ENCODE measurements around the gene CD81. TPM values are rescaled to one million over a fixed set of nuclear protein-coding genes. Genes with fewer than 3 reads are reported as not detected.

The CD81 gene
- total and polyA plus RNA-seq, 2 experiments from 2014 or later: 88.6 to 290 TPM

DNA sequence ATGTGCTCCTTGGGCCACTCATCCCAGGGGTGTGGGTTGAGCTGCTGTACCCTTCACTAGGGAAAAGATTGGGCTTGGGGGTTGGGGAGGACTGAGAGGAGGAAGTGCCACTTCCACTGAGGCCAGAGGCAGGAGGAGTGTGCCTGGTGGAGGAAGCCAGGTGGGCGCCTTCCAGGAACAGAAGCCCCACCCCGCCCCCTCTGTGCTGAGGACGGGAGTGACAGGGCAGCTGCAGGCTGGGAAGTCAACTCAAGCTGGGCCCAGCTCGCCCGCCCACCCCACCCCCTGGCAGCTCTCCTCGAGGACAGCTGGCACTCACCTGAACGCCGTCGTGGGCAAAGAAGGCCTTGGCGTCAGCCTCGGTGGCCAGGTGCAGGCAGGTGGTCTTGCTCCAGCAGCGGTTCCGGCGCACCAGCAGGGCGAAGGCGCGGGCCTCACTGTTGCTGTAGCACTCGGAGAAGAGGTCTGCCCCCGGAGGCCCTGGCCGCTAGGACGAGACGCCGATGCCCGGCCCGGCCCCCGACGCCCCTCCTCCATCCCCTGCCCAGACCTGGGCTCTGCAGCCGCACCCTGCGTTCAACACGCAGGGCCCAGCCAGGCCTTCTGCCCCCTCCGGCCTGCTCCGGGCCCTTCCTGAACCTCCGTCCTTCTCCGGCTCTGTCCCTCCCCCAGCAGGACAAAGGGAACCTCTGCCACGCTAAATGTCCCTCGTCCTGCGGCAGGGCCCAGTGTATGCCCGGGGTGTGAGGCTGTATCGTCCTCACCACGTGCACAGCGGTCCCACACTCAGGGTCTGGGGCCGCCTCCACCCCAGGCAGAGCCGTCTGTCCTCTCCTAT is 36.9 kb downstream of the CD81 start (continued):
- TF ChIP-seq, protein P1, sequence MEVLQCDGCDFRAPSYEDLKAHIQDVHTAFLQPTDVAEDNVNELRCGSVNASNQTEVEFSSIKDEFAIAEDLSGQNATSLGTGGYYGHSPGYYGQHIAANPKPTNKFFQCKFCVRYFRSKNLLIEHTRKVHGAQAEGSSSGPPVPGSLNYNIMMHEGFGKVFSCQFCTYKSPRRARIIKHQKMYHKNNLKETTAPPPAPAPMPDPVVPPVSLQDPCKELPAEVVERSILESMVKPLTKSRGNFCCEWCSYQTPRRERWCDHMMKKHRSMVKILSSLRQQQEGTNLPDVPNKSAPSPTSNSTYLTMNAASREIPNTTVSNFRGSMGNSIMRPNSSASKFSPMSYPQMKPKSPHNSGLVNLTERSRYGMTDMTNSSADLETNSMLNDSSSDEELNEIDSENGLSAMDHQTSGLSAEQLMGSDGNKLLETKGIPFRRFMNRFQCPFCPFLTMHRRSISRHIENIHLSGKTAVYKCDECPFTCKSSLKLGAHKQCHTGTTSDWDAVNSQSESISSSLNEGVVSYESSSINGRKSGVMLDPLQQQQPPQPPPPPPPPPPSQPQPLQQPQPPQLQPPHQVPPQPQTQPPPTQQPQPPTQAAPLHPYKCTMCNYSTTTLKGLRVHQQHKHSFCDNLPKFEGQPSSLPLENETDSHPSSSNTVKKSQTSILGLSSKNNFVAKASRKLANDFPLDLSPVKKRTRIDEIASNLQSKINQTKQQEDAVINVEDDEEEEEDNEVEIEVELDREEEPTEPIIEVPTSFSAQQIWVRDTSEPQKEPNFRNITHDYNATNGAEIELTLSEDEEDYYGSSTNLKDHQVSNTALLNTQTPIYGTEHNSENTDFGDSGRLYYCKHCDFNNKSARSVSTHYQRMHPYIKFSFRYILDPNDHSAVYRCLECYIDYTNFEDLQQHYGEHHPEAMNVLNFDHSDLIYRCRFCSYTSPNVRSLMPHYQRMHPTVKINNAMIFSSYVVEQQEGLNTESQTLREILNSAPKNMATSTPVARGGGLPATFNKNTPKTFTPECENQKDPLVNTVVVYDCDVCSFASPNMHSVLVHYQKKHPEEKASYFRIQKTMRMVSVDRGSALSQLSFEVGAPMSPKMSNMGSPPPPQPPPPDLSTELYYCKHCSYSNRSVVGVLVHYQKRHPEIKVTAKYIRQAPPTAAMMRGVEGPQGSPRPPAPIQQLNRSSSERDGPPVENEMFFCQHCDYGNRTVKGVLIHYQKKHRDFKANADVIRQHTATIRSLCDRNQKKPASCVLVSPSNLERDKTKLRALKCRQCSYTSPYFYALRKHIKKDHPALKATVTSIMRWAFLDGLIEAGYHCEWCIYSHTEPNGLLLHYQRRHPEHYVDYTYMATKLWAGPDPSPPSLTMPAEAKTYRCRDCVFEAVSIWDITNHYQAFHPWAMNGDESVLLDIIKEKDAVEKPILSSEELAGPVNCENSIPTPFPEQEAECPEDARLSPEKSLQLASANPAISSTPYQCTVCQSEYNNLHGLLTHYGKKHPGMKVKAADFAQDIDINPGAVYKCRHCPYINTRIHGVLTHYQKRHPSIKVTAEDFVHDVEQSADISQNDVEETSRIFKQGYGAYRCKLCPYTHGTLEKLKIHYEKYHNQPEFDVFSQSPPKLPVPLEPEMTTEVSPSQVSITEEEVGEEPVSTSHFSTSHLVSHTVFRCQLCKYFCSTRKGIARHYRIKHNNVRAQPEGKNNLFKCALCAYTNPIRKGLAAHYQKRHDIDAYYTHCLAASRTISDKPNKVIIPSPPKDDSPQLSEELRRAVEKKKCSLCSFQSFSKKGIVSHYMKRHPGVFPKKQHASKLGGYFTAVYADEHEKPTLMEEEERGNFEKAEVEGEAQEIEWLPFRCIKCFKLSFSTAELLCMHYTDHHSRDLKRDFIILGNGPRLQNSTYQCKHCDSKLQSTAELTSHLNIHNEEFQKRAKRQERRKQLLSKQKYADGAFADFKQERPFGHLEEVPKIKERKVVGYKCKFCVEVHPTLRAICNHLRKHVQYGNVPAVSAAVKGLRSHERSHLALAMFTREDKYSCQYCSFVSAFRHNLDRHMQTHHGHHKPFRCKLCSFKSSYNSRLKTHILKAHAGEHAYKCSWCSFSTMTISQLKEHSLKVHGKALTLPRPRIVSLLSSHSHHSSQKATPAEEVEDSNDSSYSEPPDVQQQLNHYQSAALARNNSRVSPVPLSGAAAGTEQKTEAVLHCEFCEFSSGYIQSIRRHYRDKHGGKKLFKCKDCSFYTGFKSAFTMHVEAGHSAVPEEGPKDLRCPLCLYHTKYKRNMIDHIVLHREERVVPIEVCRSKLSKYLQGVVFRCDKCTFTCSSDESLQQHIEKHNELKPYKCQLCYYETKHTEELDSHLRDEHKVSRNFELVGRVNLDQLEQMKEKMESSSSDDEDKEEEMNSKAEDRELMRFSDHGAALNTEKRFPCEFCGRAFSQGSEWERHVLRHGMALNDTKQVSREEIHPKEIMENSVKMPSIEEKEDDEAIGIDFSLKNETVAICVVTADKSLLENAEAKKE (CRISPR knock-in tag; IDR thresholded peaks at IDR 0.05): no peak
- TF ChIP-seq POLR2AphosphoS5 (IDR thresholded peaks at IDR 0.05; ENCODE audit: low read depth): no peak
- TF ChIP-seq EZH2 (IDR thresholded peaks at IDR 0.05; ENCODE audit: low read depth, unreplicated experiment): no peak
- no peak for TF ChIP-seq EZH2phosphoT487 (IDR thresholded peaks at IDR 0.05; ENCODE audit: unreplicated experiment)
- TF ChIP-seq STAT1 (IDR thresholded peaks at IDR 0.05; ENCODE audit: unreplicated experiment): no peak
- no peak for TF ChIP-seq ZNF114 (CRISPR knock-in tag; IDR thresholded peaks at IDR 0.05)

DNA sequence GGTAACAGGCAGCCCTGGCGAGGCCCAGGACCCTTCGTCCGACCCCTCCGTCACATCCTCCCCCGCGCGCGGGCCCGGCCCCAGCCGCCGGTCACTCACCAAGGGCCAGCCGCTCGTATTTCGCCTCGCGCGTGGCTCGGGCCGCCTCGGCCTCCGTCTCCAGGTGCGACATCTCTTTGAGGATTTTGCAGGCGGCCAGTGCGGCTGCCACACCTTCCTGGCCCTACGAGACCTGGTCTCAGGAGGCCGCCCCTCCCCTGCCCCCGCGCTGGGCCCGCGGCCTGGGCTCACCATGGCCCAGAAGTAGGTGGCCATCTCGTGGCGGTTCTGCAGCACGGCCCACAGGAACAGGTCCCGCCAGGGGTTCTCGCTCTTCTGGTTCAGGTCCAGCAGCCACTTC is 37.5 kb downstream of the CD81 start:
- H3K4me1 Mint-ChIP-seq: no peaks in the 10 kb centered on the region
- Histone ChIP-seq H3K27me3 (ENCODE audit: insufficient read depth) (no peaks in the 10 kb centered on the region), H3K36me3 (ENCODE audit: insufficient read depth) (no peaks in the 10 kb centered on the region), H3K27ac (ENCODE audit: low read depth) (no peak overlapping the region), H3F3A (replicated peaks; ENCODE audit: low read depth) (no peaks in the 10 kb centered on the region), H3K9me2 (ENCODE audit: insufficient read depth) (no peaks in the 10 kb centered on the region), H3K4me3 (no peak overlapping the region), H3K4me1 (ENCODE audit: insufficient read depth) (no peaks in the 10 kb centered on the region), H3K4me2 (no peak overlapping the region), H4K20me1 (replicated peaks; ENCODE audit: insufficient read depth) (no peaks in the 10 kb centered on the region), H2AFZ (0 out of 2 replicates have a peak overlapping the region, but pooled peaks have one; percentile 43), H3K79me2 (replicated peaks; ENCODE audit: insufficient read depth) (no peaks in the 10 kb centered on the region)
- H3K9me3 Mint-ChIP-seq: no peaks in the 10 kb centered on the region
- H3K27ac Mint-ChIP-seq: no peak overlapping the region
- no peak for ATAC-seq
- no peak for DNase-seq (ENCODE audit: low spot score)
- peaks cover 4% of the 10 kb centered on the region for H3K27me3 Mint-ChIP-seq (ENCODE audit: insufficient read depth, low read depth, poor library complexity)
- H3K36me3 Mint-ChIP-seq (ENCODE audit: low read depth): no peaks in the 10 kb centered on the region
- no peak overlapping the region for H3K4me3 Mint-ChIP-seq
- no peak for TF ChIP-seq CTCF (conservative IDR thresholded peaks at IDR 0.05; ENCODE audit: low read depth in 2 of 2)
- TF ChIP-seq CREB1 (CRISPR knock-in tag; IDR thresholded peaks at IDR 0.05; ENCODE audit: low read depth): no peak
- no peak for TF ChIP-seq STAT1 (IDR thresholded peaks at IDR 0.05; ENCODE audit: unreplicated experiment)
- TF ChIP-seq ETS1 (IDR thresholded peaks at IDR 0.05): no peak
- TF ChIP-seq ZNF114 (CRISPR knock-in tag; IDR thresholded peaks at IDR 0.05): no peak
- TF ChIP-seq EZH2phosphoT487 (IDR thresholded peaks at IDR 0.05; ENCODE audit: unreplicated experiment): no peak
- TF ChIP-seq EZH2 (IDR thresholded peaks at IDR 0.05; ENCODE audit: low read depth, unreplicated experiment): no peak
- TF ChIP-seq POLR2AphosphoS5 (IDR thresholded peaks at IDR 0.05; ENCODE audit: low read depth): no peak
